ENCODE results near the gene ANKRD44.

Gene ANKRD44

DNA sequence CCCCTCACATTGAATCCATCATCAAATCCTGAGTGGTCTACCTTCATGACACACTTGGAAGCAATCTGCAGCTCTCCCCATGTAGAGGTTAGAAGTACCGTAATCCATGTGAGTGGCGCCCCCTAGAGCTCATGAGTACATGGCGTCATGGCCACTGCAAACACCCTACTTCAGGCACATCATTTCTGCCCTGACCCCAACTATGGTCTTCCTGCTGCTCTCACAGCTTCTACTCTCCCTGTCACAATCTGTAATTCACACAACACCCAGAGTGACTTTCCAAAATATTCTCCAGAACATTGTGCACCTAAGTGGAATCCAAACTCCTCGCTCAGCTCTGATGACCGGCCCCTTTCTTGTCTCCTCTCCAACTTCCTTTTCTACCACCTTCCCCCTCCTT is 141.9 kb downstream of the ANKRD44 start:
- DNase-seq: peak; percentile 38

DNA sequence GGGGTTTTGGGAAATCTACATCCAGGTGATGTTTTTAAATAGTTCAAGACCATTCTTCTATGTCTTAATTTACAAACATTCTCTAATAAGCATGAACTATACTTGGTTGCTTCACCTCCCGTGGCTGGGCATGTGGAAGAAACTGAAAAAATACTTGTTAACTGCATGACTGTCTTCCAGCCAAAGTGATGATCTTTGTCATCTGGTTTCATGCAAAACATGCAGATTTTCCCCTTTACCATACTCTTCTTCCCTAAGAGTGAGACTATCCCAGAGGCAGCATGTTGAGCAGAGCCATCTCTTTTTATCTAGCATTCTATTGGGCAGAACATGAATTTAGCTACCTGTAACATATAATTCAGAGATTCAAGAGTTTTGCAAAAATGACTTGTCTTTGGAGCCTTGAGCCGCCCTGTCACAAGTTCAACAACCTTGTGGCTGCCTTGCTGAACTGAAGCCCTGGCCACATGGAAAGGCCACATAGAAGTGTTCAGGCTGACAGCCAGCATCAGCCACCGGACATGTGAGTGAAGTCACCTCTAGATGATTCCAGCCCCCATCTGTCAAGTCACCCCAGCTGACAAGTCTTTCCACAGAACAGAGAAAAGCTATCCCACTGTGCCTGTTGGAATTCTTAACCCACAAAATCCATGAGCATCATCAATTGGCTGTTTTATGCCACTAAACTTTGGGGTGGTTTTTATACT is 142.8 kb downstream of the ANKRD44 start:
- DNase-seq: no peak

DNA sequence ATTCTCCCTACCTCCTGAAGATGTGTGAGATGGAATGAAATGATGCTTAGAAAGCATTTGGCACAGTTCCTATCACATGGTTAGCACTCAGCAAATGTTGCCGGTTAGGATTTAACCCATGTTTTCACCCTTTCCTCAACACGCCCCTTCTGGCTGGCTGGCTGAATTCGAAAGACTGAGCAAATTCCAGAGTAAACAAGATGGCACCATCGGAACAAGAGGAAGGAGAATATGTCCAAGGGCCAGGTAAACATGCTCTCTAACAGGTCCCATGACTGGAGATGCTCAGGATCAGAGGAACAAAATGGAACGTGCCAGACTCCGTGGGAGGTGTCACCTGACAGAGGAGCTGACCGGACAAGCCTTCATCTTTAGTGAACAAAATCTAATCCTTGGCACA is 145.6 kb downstream of the ANKRD44 start:
- DNase-seq: peak; percentile 42

DNA sequence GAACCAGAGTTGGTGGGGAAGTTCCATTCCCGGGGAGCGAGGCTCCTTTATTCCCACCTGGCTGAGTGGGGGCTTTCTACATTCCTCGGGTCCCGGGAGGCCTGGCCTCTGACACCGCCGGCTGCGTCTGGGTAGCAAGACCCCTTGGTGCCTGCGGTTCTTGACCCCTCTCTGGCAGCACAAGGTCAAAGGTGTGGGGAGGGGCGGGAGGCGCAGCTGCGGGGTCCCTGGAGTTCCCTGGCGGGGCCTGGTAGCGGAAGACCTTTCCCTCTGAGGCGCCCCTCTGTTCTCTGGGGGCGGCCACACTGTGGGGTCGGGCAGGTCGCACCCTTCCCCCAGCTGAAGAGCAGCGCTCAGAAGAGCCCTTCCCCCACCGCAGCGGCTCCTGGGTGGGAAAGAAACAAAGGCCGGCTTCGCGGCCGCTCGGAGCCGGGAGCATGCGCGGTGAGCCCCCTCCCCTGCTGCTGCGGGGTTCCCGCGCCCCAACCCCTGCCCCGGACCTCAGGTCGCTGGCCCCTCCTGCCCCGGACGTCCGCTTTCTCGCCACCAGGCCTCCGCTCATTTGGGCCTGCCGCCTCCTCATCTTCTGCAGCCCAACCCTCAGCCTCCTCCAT is 146.3 kb downstream of the ANKRD44 start:
- DNase-seq: no peak

DNA sequence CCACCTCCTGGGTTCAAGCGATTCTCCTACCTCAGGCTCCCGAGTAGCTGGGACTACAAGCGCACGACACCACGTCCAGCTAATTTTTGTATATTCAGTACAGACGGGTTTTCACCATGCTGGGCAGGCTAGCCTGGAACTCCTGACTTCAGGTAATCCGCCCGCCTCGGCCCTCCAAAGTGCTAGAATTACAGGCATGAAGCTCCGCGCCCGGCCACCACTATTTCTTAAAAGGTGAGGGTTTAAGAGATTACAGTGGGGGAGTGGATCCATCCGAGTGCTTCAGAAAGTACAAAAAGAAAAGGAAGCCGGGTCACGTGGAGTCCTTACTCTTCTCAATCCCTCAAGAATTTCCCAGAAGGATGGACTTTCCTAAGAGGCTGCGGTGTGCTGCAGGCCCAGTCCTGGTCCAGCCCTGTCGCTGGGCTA is 146.9 kb downstream of the ANKRD44 start:
- no peak for DNase-seq

DNA sequence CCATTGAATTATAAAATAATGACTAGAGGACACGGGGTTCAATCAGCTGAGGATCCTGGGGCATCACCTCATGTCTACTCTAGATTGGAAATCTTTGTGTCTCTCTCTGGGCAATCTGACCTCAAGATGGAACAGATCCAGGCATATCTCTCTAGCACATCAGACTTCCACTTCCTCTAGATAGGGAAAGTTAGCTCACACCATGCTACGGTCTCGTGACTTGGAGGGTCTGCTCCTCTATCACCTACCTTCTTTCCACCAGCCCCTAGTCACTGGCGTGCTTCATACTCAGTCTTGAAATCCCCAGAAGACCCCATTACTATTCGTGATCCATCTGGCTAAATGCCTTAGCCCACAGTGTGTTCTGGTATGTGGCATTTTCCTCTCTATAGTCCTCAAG is 148.8 kb downstream of the ANKRD44 start:
- no peak for DNase-seq

DNA sequence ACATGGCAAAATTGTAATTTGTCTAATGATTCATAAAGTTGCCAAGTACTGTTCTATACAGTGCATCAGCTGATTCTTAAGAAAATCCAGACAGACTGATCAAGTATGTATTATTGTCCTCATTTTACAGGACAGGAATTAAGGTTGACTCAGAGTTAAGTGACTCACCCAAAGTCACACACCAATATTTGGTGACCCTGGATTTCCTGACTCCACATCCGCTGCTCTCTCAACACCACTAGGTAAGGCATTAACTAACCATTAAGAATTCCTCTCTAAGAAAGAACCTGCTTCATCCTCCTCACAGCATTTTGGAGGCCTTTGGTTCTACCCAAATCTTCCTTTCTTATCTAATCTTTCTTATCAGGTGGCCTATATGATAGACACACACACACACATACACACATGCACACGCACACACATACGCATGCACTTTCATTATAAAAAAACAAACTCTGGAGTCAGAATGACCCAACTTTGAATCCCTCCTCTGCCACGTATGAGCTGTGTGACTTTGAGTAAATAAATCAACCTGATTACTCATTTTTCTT is 150.8 kb downstream of the ANKRD44 start:
- DNase-seq: no peak

DNA sequence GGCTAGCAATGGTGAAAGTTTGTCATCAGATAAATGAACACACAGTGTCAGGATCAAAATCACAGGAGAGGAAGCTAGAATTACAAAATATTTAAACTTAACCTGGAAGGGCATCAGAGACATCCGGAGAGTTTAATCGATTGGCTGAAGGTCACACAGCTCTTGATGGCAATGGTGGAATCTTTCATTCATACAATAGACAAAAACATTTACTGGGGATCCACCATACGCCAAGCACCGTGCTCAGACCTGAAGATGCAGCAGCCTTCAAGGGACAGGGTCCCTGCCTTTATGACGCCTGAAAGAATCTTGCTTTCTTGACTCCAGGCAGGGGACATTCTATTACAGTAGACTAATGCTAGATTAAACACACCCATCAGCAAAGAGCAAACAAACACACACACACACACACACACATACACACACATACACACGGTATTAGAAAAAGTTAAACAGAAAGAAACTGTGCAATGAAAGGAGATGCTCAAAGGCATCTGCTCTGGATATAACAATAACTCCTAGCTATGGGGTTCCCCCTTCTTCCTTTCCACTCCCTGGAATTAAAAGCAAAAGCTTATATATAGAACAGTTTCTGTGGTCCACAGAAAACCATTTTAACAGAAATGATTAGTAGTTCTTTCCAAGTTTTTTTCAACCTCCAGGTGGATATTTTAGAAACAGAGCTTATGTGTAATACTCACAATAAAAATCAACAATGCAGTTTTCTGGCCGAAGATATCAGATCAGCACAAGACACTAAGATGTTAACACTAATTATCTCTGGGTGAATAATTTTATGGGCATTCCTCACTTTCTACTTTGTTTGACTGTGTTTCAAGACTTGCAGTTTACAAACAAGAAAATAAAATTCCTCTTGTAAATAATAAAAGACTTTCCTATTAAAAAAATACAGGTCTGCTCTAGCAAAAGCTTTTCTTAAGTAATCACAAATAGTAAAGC is 151.7 kb downstream of the ANKRD44 start:
- no peak for DNase-seq

DNA sequence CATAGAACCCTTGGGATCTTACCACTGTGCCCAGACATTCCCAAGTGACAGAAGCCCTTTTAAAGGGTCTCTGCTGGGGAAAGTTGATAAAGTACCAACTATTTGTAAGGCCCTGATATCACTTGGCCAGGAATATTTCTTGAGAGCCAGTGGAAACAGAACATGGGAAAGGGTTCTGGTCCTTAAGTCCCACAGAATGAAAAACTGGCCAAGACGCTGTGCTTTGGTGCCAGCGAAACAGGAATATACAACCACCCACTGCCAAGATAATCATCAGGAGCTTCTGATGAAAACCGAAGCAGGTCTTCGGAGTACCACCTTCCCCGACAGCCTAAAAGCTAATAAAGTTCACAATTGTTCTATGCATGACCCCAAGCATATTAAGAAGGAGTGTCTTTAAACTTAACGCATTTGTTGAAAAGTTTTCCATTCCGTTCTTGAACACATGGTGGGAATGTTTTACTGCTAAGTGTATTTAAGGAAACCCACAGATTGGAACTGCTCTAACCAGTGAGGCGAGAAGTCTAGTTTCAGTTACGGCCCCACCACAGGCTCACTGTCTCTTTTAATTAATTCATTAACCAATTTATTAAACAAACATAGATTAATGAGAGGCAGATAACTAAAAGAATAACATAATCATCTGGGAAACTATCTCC is 152.6 kb downstream of the ANKRD44 start:
- no peak for DNase-seq

DNA sequence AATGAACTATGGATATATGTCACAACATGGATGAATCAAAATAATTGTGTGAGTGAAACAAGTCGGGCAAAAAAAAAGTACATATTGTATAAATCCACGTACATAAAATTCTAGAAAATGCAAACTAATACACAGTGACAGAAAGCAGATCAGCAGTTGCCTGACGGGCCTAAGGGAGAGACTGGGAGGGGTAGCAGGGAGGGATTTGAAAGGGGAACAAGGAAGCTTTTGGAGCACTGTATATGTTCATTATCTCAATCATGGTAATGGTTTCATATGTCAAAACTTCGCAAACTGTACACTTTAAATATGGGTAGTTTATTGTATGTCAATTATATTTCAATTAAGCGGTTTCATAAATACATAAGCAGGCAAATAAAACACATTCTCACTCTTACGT is 153.8 kb downstream of the ANKRD44 start:
- DNase-seq: no peak

DNA sequence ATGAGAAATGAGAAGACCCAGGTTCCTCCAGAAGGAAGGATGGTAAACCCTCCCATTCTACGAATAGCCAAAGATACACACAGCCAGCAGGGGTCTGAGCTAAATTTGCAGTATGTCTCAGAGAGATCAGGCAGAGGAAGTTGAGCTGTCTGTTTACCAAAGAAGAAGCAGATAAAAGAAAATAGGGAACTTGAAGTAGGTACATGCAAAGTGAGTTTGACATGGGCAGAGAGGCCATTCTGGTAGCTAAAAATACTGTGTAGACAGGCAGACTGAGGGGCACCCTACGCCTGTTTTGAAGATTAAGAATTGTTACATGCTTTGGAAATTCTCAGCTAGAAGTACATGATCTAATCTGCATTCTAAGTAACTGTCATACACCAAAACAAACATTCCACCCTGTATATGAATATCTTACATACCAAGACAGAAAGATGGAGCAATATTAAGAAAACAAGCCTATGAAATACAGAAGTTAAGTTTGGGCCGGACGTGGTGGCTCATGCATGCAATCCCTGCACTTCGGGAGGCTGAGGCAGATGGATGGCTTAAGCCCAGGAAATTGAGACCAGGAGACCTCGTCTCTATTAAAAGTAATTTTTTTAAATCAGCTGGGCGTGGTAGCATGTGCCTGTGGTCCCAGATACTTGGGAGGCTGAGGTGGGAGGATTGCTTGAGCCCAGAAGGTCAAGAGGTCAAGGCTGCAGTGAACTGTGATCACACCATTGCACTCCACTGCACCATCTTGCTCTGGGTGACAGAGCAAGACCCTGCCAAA is 157.9 kb downstream of the ANKRD44 start:
- no peak for DNase-seq

DNA sequence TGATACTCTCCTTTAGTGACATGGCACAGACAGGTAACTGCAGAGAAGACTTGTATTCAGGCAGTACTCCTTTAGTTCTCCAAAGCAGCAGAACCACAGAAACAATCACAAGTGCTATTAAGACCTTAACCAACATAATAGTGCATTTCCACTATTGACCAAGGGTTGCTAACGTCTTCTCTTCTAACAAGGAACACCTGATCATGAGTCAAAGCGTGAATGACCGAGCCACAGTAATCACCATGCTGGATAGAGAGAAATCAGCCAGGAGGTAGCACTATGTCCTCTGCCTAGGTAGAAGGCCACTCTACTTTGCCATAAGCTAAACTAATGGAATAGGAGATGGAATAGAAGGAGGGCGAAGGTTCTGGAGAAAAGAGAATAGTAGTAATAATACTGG is 161.0 kb downstream of the ANKRD44 start:
- no peak for DNase-seq

DNA sequence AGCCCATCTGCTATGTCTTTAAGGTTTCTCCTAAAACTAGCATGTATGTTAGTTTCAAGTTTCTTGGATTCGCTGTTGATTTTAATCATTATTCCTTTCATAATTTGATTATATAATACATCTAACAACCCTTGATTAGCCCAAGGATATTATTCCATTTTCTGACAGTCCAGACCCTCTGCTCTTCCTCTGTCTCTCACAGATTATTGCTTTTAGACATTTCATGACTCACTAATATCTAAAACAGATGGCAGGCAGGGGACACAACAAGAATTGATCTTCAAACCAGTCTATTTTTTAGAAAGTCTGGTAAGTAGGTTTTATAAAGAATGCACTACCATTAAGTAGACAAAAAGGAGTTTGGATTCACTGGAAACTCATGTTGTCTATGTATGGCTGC is 162.2 kb downstream of the ANKRD44 start:
- no peak for DNase-seq

DNA sequence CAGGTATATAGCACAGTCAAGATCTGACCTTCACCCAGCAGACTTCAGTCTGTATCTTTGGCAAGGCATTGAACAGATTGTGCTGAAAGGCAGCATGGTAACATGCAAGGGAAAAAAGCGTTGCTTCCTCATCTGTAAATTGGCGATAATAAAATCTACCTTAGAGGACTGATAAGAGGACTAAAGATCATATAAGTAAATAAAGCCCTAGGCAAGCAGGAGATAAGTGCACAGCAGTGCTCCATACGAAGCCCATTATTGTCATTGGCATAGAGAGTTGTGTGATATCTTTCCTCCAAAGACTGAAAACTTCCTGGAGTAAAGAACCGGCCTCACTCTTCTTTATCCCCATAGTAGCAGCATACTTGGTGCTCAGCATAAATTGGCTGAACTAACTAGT is 162.6 kb downstream of the ANKRD44 start:
- no peak for DNase-seq

DNA sequence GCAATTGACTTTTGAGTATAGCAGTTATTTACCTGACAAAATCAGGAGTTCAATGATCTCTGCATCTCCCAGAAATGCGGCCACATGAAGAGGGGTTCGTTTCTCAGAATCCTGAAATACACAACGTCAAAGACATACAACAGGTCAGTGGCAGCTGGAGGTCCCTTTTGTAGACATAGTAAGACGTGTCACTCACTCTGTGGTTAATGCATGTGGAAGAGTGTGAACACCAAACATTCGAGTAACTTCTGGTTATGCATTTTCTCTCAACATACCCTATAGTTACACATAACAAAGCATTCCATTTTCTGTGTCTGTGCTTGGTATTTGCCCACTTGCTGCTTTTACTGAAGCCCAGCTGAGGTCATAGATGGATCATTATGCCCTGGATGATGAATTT is 163.6 kb downstream of the ANKRD44 start:
- no peak for DNase-seq

DNA sequence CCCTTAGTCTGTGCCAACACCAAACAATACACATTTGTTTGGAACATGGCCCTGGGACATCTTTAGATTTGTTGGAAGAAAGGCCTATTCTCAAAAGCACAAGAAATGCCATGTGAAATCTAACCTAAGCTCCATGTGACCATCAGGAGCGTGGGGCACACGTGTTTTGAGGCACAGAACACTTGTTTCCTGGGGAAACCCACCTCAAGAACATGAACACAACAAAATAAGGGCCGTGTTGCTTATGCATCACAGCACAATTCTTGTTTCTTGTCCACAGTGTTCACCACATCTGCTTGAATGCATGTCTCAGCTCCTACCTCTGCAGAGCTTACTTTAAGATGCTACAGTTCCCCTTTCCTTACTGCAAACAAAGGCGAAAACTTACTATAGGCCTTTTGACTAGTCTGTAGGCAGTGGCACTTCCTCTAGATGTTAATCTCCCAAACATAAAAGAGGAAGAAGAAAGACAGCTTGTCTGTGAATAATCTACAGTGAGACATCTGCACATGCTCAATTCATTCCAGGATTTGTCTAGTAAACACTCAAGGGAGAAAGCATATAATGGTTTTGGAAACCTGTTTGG is 165.0 kb downstream of the ANKRD44 start:
- peak; percentile 80 for DNase-seq

DNA sequence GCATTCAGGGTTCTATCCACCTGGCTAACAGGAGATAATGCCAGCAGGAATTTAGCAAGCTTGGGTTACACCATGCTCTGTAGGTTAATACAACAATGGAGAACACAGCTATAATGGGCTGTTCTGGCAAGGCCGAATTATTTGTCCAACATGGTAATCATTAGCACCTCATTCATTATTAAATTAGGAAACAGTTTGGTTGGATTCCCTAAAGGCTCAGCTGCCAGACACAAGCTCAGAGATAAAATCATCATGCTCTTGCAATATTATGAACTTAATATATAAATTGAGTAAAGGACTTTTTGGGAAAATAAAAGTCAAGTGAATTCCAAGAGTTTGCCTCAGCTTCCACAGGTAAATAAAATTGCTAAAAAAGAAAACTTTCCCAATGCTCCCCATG is 166.4 kb downstream of the ANKRD44 start:
- no peak for DNase-seq

DNA sequence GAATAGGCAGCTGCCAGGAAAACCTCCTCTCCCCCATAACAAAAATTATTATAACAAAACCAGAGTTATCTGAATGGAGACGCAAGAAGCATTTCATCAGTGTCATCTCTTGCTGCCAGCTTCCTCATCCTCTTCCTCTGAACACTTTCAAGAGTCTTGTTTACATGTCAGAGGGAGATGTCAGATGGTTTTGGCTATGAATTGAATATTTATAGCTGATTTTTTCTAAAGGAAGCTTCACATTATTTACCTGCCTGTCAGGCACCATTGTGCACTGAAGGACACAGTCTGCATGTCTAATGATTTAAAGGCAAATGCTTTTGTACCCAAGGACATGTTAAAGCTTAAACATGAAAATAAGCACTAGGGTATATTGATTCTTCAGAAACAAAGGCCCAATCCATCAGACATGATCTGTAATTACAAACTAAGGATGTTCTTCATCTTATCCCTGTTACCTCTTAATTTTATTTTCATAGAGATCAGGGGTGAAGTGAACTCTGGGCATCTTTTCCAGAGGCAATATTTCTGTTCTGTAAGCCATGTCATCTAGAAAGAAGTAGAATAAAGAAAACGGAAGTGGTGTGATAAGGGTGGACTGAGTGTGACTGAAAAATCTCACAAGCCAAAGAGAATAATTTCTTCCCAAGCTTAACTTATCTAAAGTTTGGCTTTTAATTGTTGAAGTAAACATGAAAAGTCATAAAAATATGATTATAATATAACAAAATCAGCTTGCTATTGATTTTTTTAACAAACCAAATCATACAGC is 168.7 kb downstream of the ANKRD44 start:
- DNase-seq: peak; percentile 16

DNA sequence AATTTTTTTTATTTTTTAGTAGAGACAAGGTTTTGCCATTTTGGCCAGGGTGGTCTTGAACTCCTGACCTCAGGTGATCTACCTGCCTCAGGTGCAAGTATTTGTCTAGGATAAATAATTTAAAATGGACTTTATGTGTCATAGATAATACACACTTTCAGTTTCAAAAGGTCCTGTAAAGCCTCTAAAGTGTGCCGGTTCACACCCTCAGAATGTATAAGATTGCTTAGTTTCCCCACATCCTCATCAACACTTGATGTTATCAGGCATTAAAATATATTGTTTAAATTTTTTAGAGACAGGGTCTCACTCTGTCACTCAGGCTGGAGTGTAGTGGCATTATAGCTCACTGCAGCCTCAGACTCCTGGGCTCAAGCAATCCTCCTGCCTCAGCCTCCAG is 170.5 kb downstream of the ANKRD44 start:
- no peak for DNase-seq

DNA sequence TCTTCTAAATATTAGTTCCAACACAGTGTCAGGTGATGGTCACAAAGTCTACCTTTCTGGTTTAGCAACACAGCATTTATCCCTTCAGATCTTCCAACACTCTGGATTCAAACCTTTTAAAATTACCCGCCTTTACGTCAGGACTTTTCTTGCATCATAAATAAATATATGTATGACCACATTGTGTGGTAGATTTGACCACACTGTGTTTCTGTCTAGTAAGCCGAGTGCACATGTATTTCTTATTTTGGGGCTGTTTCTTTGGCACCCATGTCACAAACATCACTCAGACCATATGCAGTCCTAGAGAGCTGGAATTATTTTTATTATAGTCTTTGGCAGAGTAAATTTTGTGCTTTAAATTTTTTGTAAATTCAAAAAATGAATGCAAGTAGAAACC is 172.1 kb downstream of the ANKRD44 start:
- DNase-seq: no peak

Measured in NCI-H2029 (cell line).